Measurements from ENCODE around the gene CACNA2D2. TPM values are rescaled to one million over a fixed set of nuclear protein-coding genes. Genes with fewer than 3 reads are reported as not detected.

CACNA2D2 gene
- total RNA-seq, 1 experiment from 2014 or later: 27.7 TPM

GRCh38 chr3:50393061-50393460 is 110.4 kb downstream of the CACNA2D2 start:
- TF ChIP-seq CTCF (conservative IDR thresholded peaks at IDR 0.05): no peak
- H3K27ac ChIP-seq (ENCODE audit: insufficient read length, low read depth, low read length): no peak overlapping the region
- H2BK12ac ChIP-seq (ENCODE audit: insufficient read length, low read depth, low read length): no peak overlapping the region
- H3K79me1 ChIP-seq (ENCODE audit: insufficient read depth, low read depth, low read length, poor library complexity, severe bottlenecking): no peaks in the 10 kb centered on the region
- Mint-ChIP-seq H3K9me3 (no peaks in the 10 kb centered on the region), H3K4me1 (0 out of 4 replicates have a peak, but pooled peaks cover 0 to 6% of the 10 kb centered on the region in 2 experiments), H3K36me3 (ENCODE audit: insufficient read depth in 1 of 3, low read depth in 3 of 3) (0 out of 7 replicates have a peak, but pooled peaks cover 0 to 4% (median 0%) of the 10 kb centered on the region in 3 experiments), H3K27ac (no peak overlapping the region), H3K27me3 (ENCODE audit: low read depth) (peaks cover 6% of the 10 kb centered on the region), H3K4me3 (no peak overlapping the region)
- H3K4me1 ChIP-seq (ENCODE audit: insufficient read depth, low read length): no peaks in the 10 kb centered on the region
- no peak overlapping the region for H3K4me2 ChIP-seq (ENCODE audit: insufficient read depth, insufficient read length, low read length)
- H2BK20ac ChIP-seq (ENCODE audit: low read depth, low read length, poor library complexity, severe bottlenecking): no peak overlapping the region
- no peak overlapping the region for H2BK5ac ChIP-seq (ENCODE audit: insufficient read length, low read length)
- no peak overlapping the region for H4K5ac ChIP-seq (ENCODE audit: insufficient read length, low read depth, low read length)
- no peak overlapping the region for H2BK120ac ChIP-seq (ENCODE audit: low read depth, low read length, poor library complexity, severe bottlenecking)
- H2BK15ac ChIP-seq (ENCODE audit: low read depth, low read length): no peak overlapping the region
- H3K56ac ChIP-seq (ENCODE audit: insufficient read length, low read depth, low read length): no peak overlapping the region
- H3K4ac ChIP-seq (ENCODE audit: low read depth, low read length): no peak overlapping the region
- no peak for DNase-seq
- no peaks in the 10 kb centered on the region for H3K9me3 ChIP-seq (ENCODE audit: control insufficient read depth, low read depth, low read length)
- H4K8ac ChIP-seq (replicated peaks; ENCODE audit: insufficient read length, low read depth, low read length): no peak overlapping the region
- no peak overlapping the region for H3K9ac ChIP-seq (ENCODE audit: extremely low read depth, insufficient read length, low read length)
- no peaks in the 10 kb centered on the region for H4K20me1 ChIP-seq (ENCODE audit: control insufficient read depth, insufficient read depth, insufficient read length)
- H3K14ac ChIP-seq (ENCODE audit: insufficient read depth, low read length): no peak overlapping the region; the same call in 1 of the 2 replicates
- H3K23me2 ChIP-seq (ENCODE audit: insufficient read length, low read depth, low read length, poor library complexity, severe bottlenecking): no peaks in the 10 kb centered on the region
- no CpG with 5 or more reads among the region's 5 CpGs for WGBS (ENCODE audit: extremely low coverage, insufficient read length, low lambda C conversion rate)
- no peak overlapping the region for H3K23ac ChIP-seq (ENCODE audit: insufficient read length, low read depth, low read length)
- no peaks in the 10 kb centered on the region for H3K27me3 ChIP-seq (ENCODE audit: insufficient read depth, low read length)
- no peak overlapping the region for H4K91ac ChIP-seq (ENCODE audit: insufficient read length, low read depth, low read length)
- H3K18ac ChIP-seq (ENCODE audit: insufficient read length, low read depth, low read length): no peak overlapping the region
- H2AK5ac ChIP-seq (ENCODE audit: insufficient read length, low read length): no peak overlapping the region
- H3K79me2 ChIP-seq (ENCODE audit: insufficient read depth, low read length): no peaks in the 10 kb centered on the region
- H3T11ph ChIP-seq (ENCODE audit: low read length): no peak overlapping the region
- no peak overlapping the region for H2AFZ ChIP-seq (ENCODE audit: low read length)
